DMS53 treated with DMSO at 0.1 percent for 48 hours (cell line): ENCODE data around the gene AP3S1.
A peak's percentile ranks its signal among the peaks of the same experiment; 100 is the strongest.

Source experiments
- DNase-seq: peaks from one replicate; lab custom pipeline; 2025; ENCODE audit not compliant: unreplicated experiment; lab: John Stamatoyannopoulos, UW

Gene AP3S1

DNA sequence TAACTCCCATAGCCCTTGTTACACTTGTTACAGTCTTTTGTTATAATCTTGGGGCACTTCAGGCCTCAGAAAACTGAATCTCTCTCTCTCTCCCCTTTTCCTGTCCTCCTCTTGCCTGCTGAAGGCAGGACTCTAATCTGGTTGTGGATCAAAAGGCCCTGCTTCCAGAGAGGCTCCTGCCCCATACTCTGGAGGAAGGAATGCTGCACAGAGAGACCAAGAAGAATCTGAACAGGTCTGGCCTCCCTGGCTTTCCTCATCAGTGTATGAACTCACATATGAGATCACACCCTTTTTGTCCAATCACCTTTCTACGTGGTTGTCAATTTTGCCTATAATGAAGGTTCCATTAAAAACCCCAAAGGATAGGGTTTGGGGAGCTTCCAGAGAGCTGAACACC, 94.3 kb downstream of the AP3S1 start:
- DNase-seq = no peak

DNA sequence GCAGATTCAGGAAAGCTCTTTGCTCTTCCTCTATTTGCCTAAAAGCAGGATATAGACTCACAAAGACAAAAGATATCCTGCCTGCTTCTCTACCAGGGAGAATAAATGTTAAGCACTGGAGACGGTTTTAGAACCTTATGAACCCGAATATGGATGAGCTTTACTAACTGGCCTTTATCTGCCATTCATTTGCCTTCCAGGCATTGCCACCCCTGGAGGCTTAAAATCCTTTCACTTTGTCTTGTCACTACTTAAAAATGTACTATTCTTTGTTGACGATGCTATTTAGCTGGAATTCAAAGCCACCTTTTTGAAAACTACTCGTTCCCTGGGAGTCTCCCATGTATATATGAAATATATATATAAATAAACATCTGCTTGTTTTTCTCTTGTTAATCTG, 97.3 kb downstream of the AP3S1 start:
- DNase-seq = no peak

GRCh38 chr5:115940080-115940810, 98.5 kb downstream of the AP3S1 start:
- DNase-seq = no peak

DNA sequence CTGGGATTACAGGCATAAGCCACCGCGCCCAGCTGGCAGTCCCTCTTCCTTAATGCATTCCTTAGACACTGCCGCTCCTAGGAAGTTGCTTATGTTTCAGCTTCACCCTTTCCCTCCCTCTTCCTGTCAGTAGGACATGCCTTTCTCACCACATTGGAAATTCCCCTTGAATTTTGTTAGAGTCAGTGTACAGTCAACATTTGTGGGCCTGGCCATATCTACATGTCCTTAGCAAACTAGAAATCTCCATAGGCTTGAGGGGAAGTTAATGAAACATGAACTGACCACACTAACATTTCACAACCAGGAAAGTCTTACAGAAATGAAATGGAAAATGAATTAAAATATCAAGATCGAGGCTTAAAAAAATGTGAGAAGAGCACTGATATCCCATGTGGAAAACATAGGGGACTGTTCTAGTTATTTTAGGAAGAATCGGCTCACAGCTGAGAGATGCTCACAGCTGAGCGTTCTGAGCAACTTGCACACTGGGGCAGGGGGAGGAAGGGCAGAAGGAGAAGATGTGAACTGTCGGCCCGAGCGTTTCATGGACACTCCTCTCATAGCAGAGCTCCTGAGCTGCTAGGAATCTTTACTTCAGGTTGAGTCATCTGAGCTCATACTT, 99.4 kb downstream of the AP3S1 start:
- no peak for DNase-seq

DNA sequence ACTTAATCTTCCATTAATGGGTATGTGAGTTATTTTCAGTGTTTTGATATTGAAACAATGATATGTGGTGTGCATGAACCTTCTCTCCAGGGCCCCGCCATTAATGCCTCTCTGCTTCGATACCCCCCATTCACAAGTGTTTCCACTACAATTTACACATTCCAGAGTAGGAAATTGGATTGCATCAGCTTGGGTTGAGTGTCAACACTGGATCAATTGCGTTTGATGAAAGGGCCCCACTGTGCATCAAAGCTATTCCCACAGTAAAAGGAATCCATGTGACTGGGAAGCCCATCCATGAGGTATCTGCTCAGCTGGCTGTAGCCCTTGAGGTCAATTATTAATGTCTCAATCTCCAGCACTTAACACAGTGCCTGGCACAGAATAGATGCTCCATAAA, 102.8 kb downstream of the AP3S1 start:
- no peak for DNase-seq

GRCh38 chr5:115946655-115947054, 104.9 kb downstream of the AP3S1 start:
- DNase-seq = no peak

GRCh38 chr5:115947260-115947659, 105.5 kb downstream of the AP3S1 start:
- DNase-seq = no peak

GRCh38 chr5:115948091-115948534, 106.4 kb downstream of the AP3S1 start:
- no peak for DNase-seq

DNA sequence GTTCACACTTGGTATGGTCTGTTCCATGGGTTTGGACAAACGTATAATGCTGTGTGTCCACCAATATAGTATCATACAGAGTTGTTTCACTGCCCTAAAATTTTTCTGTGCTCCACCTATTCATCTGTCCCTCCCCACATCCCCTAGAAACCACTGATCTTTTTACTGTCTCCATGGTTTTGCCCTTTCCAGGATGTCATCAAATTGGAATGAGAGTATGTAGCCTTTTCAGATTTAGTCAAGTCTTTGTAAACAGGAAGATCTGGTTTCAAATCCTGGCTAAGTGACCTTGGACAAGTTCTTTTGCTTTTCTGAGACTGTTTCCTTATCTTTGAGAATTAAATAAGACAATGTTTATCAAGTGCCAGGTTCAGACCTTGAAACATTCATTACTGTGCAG, 107.4 kb downstream of the AP3S1 start:
- no peak for DNase-seq

DNA sequence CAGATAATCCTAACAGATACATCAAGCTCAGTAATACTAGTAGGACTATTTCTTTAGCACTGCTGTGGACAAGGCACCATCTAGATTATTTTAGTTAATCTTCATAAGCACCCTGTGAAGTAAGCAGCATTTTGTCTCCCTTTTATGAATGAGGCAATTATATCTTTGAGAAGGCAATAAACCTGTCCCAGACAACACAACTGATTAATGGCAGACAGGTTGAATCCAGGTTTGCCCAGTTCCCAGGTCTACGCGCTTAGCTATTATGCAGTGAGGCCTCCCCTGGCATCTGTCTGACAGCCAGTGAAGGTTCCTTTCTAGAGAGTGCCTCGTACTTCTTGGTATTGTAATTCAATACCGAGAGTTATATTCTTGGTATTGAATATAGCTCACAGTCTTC, 110.9 kb downstream of the AP3S1 start:
- DNase-seq = no peak

DNA sequence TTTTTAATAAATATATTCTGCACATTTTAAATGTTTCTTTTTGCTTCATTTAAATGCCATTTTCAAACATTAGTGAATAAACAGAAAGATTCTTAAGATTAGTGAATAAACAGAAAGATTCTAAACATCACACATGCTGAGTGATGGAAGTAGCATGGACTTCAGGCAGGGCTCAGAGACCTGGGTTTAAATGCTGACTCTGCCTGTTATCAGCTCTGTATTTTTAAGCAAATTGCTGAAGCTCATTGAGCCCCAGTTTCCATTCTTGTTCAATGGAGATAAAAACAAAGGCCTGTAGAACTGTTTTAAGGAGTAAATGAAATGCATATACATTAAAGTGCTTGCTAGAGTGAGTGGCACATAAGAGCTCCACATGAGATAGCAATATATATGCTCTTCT, 112.4 kb downstream of the AP3S1 start:
- no peak for DNase-seq

DNA sequence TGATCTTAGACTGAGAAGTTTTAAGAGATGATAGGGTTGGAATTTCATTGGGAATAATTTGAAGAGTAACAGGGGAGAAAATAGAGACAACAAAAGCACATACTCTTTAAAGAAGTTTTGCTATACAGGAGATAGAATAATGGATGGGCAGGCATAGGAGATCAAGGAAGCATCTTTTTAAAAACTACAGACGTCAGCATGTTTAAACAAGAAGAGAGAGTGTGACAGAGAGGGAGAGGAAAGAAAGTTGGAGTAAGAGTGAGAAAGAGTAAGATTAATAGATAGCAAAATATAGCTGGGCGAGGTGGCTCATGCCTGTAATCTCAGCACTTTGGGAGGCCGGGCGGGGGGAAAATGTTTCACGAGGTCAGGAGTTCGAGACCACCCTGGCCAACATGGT, 115.2 kb downstream of the AP3S1 start:
- no peak for DNase-seq

DNA sequence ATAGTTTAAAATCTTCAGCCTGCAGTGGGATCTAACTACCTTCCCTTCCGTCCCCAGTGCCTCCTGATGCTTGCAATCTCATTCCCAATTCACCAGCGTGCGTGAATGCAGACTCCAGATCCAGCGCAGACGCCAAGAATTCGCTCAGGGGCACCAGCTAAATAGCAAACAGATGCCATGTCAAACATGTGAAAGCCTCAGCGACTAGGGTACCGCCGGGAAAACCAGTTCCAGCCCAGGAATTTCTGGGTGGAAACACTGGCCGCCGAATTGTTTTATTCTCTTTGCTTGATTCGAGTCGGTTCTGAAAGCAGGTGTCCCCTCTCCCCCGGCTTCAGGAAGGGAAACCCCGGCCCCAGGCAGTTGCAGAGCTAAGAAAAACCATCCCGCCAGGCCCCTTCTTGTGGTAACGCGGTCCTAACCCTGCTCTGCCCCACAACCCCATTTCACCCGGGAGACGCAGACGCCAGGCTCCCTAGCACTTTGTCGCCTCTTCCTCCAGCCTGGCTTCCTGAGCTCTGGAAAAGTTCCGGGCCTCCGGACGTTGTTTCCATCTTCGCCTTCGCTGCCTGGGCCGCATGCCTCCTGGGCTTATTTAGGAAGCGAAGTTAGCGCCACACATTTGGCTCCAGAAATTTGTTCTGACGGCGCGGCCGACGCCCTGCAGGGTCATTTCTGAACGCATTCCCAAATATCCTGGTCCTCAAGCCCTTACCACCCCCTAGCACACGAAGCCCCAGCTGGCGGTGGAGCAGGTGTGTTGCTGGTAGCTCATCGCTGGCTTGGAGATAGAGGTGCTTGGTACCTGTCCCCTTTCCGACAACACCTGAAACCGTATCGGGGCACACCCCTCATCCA, 119.9 kb downstream of the AP3S1 start:
- DNase-seq = no peak

GRCh38 chr5:115962239-115962564, 120.5 kb downstream of the AP3S1 start, which contains the start of gene LVRN:
TSS of gene LVRN (plus strand) at chr5:115962475. CDS start at chr5:115962618, 143 bp downstream.
- DNase-seq = no peak

DNA sequence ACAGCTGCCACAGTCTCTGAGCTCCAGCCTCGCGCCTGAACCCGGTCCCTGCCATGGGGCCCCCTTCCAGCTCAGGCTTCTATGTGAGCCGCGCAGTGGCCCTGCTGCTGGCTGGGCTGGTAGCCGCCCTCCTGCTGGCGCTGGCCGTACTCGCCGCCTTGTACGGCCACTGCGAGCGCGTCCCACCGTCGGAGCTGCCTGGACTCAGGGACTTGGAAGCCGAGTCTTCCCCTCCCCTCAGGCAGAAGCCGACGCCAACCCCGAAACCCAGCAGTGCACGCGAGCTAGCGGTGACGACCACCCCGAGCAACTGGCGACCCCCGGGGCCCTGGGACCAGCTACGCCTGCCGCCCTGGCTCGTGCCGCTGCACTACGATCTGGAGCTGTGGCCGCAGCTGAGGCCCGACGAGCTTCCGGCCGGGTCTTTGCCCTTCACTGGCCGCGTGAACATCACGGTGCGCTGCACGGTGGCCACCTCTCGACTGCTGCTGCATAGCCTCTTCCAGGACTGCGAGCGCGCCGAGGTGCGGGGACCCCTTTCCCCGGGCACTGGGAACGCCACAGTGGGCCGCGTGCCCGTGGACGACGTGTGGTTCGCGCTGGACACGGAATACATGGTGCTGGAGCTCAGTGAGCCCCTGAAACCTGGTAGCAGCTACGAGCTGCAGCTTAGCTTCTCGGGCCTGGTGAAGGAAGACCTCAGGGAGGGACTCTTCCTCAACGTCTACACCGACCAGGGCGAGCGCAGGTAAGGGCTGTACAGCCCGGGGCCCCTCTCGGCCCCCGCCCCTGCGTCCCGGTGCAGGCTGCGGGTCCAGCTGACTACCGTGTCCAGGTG, 121.0 kb downstream of the AP3S1 start:
- DNase-seq = peak; percentile 8

DNA sequence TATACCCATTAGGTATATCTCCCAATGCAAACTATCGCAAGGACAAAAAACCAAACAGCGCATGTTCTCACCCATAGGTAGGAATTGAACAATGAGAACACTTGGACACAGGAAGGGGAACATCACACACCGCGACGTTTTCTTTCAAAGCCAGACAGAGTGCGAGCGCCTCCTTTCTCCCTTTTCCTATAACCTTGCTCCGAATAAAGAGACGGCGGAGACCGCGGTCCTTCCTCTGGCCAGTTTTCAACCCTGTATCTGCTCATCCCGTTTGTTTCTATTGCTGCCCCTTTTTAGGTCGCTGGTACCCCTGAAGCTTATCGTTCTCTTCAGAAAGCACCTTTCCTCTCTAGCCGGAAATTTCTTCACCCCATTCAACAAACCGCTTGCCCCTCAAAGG, 121.8 kb downstream of the AP3S1 start:
- DNase-seq = no peak
